GM23248 (cell line): Measurements from ENCODE around the gene URB1. TPM values are rescaled to one million over a fixed set of nuclear protein-coding genes. Genes with fewer than 3 reads are reported as not detected.

Source experiments
- DNase-seq: peaks from one replicate; pipeline ENCODE4 v3.0.0-alpha.2; 2015
- H2AFZ ChIP-seq: fragments of 200-600 bp; sonication (generic); 2 replicates; pipeline ENCODE4 v1.6.1; 2016; ENCODE audit warnings: antibody characterized with exemption
- H3F3A ChIP-seq: fragments of 200-600 bp; sonication (generic); 2 replicates; pipeline ENCODE4 v1.6.1; 2016; ENCODE audit warnings: mild to moderate bottlenecking, antibody characterized with exemption, mixed run types; ENCODE audit not compliant: insufficient read depth
- H3K27ac ChIP-seq: fragments of 200-600 bp; sonication (generic); 2 replicates; pipeline ENCODE4 v1.5.1; 2016; ENCODE audit warnings: mild to moderate bottlenecking
- H3K27me3 ChIP-seq: fragments of 200-600 bp; sonication (generic); replicated peaks from 2 replicates; pipeline ENCODE4 v1.6.1; 2016; ENCODE audit warnings: mild to moderate bottlenecking; ENCODE audit not compliant: insufficient read depth
- H3K36me3 ChIP-seq: fragments of 200-600 bp; sonication (generic); 2 replicates; pipeline ENCODE4 v1.6.1; 2016; ENCODE audit warnings: low read depth, mild to moderate bottlenecking
- H3K4me1 ChIP-seq: fragments of 200-600 bp; sonication (generic); 2 replicates; pipeline ENCODE4 v1.6.1; 2016; ENCODE audit warnings: mild to moderate bottlenecking; ENCODE audit not compliant: insufficient read depth
- H3K4me2 ChIP-seq: fragments of 200-600 bp; sonication (generic); one replicate; pipeline ENCODE4 v1.6.1; 2016; ENCODE audit warnings: mild to moderate bottlenecking; ENCODE audit not compliant: unreplicated experiment
- H3K4me3 ChIP-seq: fragments of 200-600 bp; sonication (generic); 2 replicates; pipeline ENCODE4 v1.5.1; 2016; ENCODE audit warnings: mild to moderate bottlenecking
- H3K79me2 ChIP-seq: fragments of 200-600 bp; sonication (generic); 2 replicates; pipeline ENCODE4 v1.6.1; 2016; ENCODE audit warnings: mild to moderate bottlenecking; ENCODE audit not compliant: insufficient read depth
- H3K9ac ChIP-seq: fragments of 200-600 bp; sonication (generic); 2 replicates; pipeline ENCODE4 v1.6.1; 2016; ENCODE audit warnings: mild to moderate bottlenecking
- H3K9me2 ChIP-seq: fragments of 200-600 bp; sonication (generic); 2 replicates; pipeline ENCODE4 v1.6.1; 2016; ENCODE audit warnings: mixed run types, mild to moderate bottlenecking, moderate library complexity; ENCODE audit not compliant: insufficient read depth
- H3K9me3 ChIP-seq: fragments of 200-600 bp; sonication (generic); one replicate; pipeline ENCODE4 v1.6.1; 2017; ENCODE audit warnings: low read depth
- H4K20me1 ChIP-seq: fragments of 200-600 bp; sonication (generic); 2 replicates; pipeline ENCODE4 v1.6.0; 2016; ENCODE audit not compliant: insufficient read depth
- EZH2 ChIP-seq: fragments of 200-600 bp; sonication (generic); IDR thresholded peaks from 2 replicates; pipeline ENCODE4 v1.6.1; 2018; ENCODE audit warnings: antibody characterized with exemption, mild to moderate bottlenecking; ENCODE audit not compliant: insufficient read depth, poor library complexity, severe bottlenecking
- EZH2phosphoT487 ChIP-seq: fragments of 200-600 bp; sonication (generic); IDR thresholded peaks from 2 replicates; pipeline ENCODE4 v1.6.1; 2018; ENCODE audit warnings: antibody characterized with exemption, moderate library complexity, mild to moderate bottlenecking, low read depth; ENCODE audit not compliant: insufficient read depth
- WGBS, 2 experiments: methylation state at CpG; one replicate each; pipeline ENCODE4 v1.1.6; 2015 to 2017; ENCODE audit warnings: low lambda C conversion rate in 2 of 2, low coverage in 1 of 2; ENCODE audit errors: missing lambda C conversion rate in 2 of 2; 5-methylcytosine and 5-hydroxymethylcytosine counted together
- in situ Hi-C: fragments of 300-500 bp; cut with MboI; formaldehyde crosslinking; loops from 2 replicates; pipeline ENCODE4 v1.15.0; 2020
- polyA plus RNA-seq: library from polyadenylated mRNA; unstranded; fragments of >200 nt; fragmentation: Nextera tagmentation; extraction: Ambion mirVana; gene quantifications from 2 replicates; pipeline ENCODE4 v1.2.1, GENCODE V29; 2016
- total RNA-seq: library from RNA; depleted of rRNA; stranded (reverse); fragments of >200 nt; shearing (Covaris generic); gene quantifications from 2 replicates; pipeline ENCODE4 v1.2.3, GENCODE V29; 2014

URB1 gene
- total and polyA plus RNA-seq, 2 experiments from 2014 or later, result 4.9 to 15.7 TPM

- Histone ChIP-seq H3K9me3 (no peaks in the 10 kb centered on the region), H3K27me3 (no peaks in the 10 kb centered on the region), H3K27ac (no peak overlapping the region), H3K4me2 (no peak overlapping the region), H3K9ac (no peak overlapping the region), H3K79me2 (peaks cover 22% of the 10 kb centered on the region), H3K36me3 (peaks cover 72% of the 10 kb centered on the region), H4K20me1 (no peaks in the 10 kb centered on the region), H2AFZ (no peak overlapping the region), H3K4me1 (peaks cover under 1% of the 10 kb centered on the region; the same call in 1 of the 2 replicates), H3K4me3 (no peak overlapping the region), H3K9me2 (no peaks in the 10 kb centered on the region), H3F3A (peaks cover 5% of the 10 kb centered on the region; the same call in 1 of the 2 replicates)
- 96 to 98% methylated on average over 10 of the region's 10 CpGs for WGBS, 2 experiments
- in situ Hi-C loops, result no loop called here
- no peak for DNase-seq
- TF ChIP-seq EZH2phosphoT487 (no peak), EZH2 (no peak)
Observed at GRCh38 chr21:32322676-32323075, 70.1 kb downstream of the URB1 start.

- no peak overlapping the region for H3K27ac ChIP-seq
- in situ Hi-C loops, result no loop called here
- no peak overlapping the region for H2AFZ ChIP-seq
- H3F3A ChIP-seq, result no peaks in the 10 kb centered on the region
- no peaks in the 10 kb centered on the region for H3K9me3 ChIP-seq
- 92 to 94% methylated on average over 12 of the region's 12 CpGs for WGBS, 2 experiments
- no peak overlapping the region for H3K4me3 ChIP-seq
- peaks cover 71% of the 10 kb centered on the region for H3K36me3 ChIP-seq
- H3K4me2 ChIP-seq, result no peak overlapping the region
- H4K20me1 ChIP-seq, result no peaks in the 10 kb centered on the region
- no peak for DNase-seq
- no peaks in the 10 kb centered on the region for H3K27me3 ChIP-seq
- TF ChIP-seq EZH2, result no peak
- TF ChIP-seq EZH2phosphoT487, result no peak
- H3K4me1 ChIP-seq, result no peaks in the 10 kb centered on the region
- peaks cover 16% of the 10 kb centered on the region for H3K79me2 ChIP-seq
- no peak overlapping the region for H3K9ac ChIP-seq
- no peaks in the 10 kb centered on the region for H3K9me2 ChIP-seq
Observed at GRCh38 chr21:32322103-32322502, 70.7 kb downstream of the URB1 start.

- no peaks in the 10 kb centered on the region for H3F3A ChIP-seq
- 97% methylated on average over 13 of the region's 13 CpGs for WGBS, 2 experiments
Observed at GRCh38 chr21:32321480-32321879, 71.3 kb downstream of the URB1 start.

GRCh38 chr21:32320726-32321125 is 72.1 kb downstream of the URB1 start:
- no peak overlapping the region for H3K4me2 ChIP-seq
- 97% methylated on average over 13 of the region's 13 CpGs for WGBS, 2 experiments

More at GRCh38 chr21:32321480-32321879, 71.3 kb downstream of the URB1 start:
- Histone ChIP-seq H3K27me3 (no peaks in the 10 kb centered on the region), H3K9me3 (no peaks in the 10 kb centered on the region), H3K27ac (no peak overlapping the region), H3K9ac (no peak overlapping the region), H2AFZ (no peak overlapping the region), H3K79me2 (peaks cover 11% of the 10 kb centered on the region), H3K4me3 (no peak overlapping the region), H3K4me2 (no peak overlapping the region), H3K4me1 (no peaks in the 10 kb centered on the region), H3K9me2 (no peaks in the 10 kb centered on the region), H3K36me3 (peaks cover 71% of the 10 kb centered on the region), H4K20me1 (no peaks in the 10 kb centered on the region)
- TF ChIP-seq EZH2phosphoT487 (no peak), EZH2 (no peak)
- in situ Hi-C loops, result no loop called here
- DNase-seq, result no peak

GRCh38 chr21:32320059-32320458 is 72.8 kb downstream of the URB1 start:
- H3K36me3 ChIP-seq, result peaks cover 62% of the 10 kb centered on the region

More at GRCh38 chr21:32320726-32321125, 72.1 kb downstream of the URB1 start:
- Histone ChIP-seq H3K79me2 (peaks cover 4% of the 10 kb centered on the region), H2AFZ (no peak overlapping the region), H3K27ac (no peak overlapping the region), H3K4me1 (no peaks in the 10 kb centered on the region), H3K9me3 (no peaks in the 10 kb centered on the region), H3K27me3 (no peaks in the 10 kb centered on the region), H3F3A (no peaks in the 10 kb centered on the region), H4K20me1 (no peaks in the 10 kb centered on the region), H3K9ac (no peak overlapping the region), H3K36me3 (peaks cover 69% of the 10 kb centered on the region), H3K4me3 (no peak overlapping the region), H3K9me2 (no peaks in the 10 kb centered on the region)
- no peak for DNase-seq
- in situ Hi-C loops, result no loop called here
- TF ChIP-seq EZH2, result no peak
- TF ChIP-seq EZH2phosphoT487, result no peak

More at GRCh38 chr21:32320059-32320458, 72.8 kb downstream of the URB1 start:
- Histone ChIP-seq H3K9me3 (no peaks in the 10 kb centered on the region), H3K9ac (no peak overlapping the region), H3F3A (no peaks in the 10 kb centered on the region), H4K20me1 (no peaks in the 10 kb centered on the region), H3K4me3 (no peak overlapping the region), H3K9me2 (no peaks in the 10 kb centered on the region), H2AFZ (no peak overlapping the region), H3K4me1 (no peaks in the 10 kb centered on the region), H3K79me2 (no peaks in the 10 kb centered on the region), H3K4me2 (no peak overlapping the region), H3K27me3 (no peaks in the 10 kb centered on the region), H3K27ac (no peak overlapping the region)
- TF ChIP-seq EZH2 (no peak), EZH2phosphoT487 (no peak)
- 98 to 100% methylated on average over 6 of the region's 6 CpGs for WGBS, 2 experiments
- in situ Hi-C loops, result no loop called here
- no peak for DNase-seq
